GM12865 (cell line): ENCODE measurements around the gene ANO9.

Experiments
- DNase-seq: peaks from one replicate; pipeline ENCODE4 v3.0.0; 2010; ENCODE audit warnings: low read depth
- H3K4me3 ChIP-seq: 2 replicates; pipeline ENCODE4 v1.5.1; 2011; ENCODE audit warnings: mild to moderate bottlenecking, low read depth, low read length, control low read depth
- TF ChIP-seq, protein P1 (sequence below): IDR thresholded peaks from 2 replicates; pipeline ENCODE4 v1.5.1; 2011; ENCODE audit warnings: low read length, control low read depth, low read depth, inconsistent platforms; ENCODE audit not compliant: insufficient read depth; ENCODE audit errors: missing control alignments

Gene ANO9

DNA sequence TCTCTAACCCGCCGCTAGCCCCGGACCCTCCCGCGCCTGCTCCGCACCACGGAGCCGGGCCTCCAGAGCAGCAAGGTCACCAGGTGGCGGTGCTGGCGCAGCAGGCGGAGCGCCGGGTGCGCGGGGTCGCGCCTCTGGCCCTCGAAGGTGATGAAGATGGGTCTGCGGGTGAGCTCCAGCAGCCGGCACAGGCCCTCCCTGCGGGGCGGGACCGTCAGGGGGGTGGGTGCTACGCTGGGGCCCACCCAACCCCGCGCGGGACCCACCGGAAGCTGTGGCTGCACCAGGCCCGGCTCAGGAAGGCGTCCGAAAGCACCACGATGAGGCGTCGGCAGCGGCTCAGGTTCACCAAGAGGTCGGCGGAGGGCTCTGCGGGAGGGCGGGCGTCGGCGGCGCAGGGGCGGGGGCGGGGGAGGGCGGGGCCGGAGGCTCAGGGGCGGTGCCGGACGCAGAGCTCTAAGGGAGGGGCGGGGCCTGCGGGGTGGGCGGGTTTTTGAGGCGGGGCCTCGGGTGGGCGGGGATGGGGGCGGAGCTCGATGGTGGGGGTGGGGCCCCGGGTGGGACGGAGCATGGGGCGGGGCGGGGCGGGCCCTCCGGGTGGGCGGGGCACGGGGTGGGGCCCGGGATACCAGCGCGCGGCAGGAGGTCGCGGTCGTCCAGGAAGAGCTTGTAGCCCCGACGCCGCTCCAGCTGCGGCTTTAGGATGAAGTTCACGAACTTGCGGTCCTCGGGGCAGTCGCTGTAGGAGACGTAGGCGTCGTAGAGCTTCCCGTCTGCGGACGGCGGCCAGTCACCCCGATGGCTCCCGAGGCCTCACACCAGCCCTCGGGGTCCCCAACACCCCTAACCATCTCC is 34.8 kb downstream of the ANO9 start:
- TF ChIP-seq, protein P1, sequence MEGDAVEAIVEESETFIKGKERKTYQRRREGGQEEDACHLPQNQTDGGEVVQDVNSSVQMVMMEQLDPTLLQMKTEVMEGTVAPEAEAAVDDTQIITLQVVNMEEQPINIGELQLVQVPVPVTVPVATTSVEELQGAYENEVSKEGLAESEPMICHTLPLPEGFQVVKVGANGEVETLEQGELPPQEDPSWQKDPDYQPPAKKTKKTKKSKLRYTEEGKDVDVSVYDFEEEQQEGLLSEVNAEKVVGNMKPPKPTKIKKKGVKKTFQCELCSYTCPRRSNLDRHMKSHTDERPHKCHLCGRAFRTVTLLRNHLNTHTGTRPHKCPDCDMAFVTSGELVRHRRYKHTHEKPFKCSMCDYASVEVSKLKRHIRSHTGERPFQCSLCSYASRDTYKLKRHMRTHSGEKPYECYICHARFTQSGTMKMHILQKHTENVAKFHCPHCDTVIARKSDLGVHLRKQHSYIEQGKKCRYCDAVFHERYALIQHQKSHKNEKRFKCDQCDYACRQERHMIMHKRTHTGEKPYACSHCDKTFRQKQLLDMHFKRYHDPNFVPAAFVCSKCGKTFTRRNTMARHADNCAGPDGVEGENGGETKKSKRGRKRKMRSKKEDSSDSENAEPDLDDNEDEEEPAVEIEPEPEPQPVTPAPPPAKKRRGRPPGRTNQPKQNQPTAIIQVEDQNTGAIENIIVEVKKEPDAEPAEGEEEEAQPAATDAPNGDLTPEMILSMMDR = peak; percentile 25

DNA sequence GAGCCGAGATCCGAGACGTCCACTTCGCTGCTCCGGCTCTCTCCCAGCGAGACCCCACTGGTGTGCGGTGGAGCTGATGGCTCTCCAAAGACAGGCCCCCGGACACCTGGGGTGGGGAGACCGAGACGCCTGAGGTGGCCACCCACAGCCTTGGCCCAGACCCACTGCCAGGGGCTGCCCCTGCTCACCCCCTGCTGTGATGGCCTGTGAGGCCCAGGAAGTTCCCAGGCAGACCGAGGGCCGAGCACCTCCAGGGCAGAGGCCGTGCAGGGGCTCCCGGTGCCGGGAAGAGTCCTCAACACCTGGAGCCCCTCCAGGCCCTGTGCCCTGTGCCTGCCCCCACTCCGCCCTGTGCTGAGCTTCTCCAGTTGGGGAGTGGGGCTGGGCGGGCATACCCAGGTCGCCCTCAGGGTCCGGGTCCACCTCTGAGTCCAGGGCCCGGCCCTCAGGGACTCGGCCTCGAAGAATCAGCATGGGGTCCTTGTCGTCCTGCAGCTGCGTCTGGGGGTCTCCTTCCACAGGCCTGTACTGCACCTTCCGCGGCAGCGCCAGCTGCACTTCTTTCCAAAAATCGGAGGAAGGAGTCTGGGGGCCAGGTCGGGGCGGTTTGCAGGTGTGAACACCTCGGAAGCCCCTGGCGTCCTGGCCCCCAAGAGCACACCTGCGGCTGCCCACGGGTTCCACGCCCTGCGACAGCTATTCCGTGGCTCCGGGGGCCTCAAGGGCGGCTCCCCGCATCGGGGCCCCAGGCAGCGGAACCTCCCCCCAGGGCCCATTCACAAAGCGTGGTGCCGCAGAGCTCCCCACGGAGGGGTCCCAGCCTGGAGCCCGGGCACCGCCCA is 35.6 kb downstream of the ANO9 start:
- DNase-seq = no peak
- TF ChIP-seq, protein P1 = no peak
- H3K4me3 ChIP-seq = peak overlapping the region; percentile 62

More for the DNA sequence above, 34.8 kb downstream of the ANO9 start:
- peak; percentile 97 for DNase-seq
- H3K4me3 ChIP-seq = peak overlapping the region; percentile 62

DNA sequence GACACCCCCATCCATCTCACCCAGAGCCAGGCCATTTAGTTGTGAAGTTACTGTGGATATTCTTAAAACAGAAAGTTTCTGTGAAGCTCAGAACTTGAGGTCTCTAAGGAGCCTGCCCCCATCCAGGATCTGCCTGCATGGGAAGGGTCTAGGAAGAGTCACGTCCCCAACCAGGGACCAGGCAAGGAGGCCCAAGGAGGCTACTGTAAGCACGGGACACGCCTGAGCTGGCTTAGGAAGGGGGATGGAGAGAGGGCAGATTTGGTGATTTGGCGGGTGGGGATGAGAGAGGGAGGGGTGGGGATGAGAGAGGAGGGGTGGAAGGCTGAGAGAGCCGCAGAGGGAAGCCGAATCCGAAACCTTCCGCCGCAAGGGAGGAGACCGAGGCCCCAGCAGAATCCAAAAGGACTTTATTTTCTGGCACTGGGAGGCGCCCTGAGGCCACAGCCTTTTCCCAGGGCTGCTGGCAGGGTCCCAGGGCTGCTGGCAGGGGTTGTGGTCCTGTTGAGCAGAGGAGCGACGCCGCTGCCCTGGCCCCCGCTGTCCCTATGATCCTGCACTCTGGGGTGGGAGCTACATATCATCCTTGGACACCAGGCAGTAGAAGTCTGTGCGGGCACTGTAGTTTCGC is 36.4 kb downstream of the ANO9 start:
- no peak for DNase-seq
- no peak overlapping the region for H3K4me3 ChIP-seq
- TF ChIP-seq, protein P1 = no peak

DNA sequence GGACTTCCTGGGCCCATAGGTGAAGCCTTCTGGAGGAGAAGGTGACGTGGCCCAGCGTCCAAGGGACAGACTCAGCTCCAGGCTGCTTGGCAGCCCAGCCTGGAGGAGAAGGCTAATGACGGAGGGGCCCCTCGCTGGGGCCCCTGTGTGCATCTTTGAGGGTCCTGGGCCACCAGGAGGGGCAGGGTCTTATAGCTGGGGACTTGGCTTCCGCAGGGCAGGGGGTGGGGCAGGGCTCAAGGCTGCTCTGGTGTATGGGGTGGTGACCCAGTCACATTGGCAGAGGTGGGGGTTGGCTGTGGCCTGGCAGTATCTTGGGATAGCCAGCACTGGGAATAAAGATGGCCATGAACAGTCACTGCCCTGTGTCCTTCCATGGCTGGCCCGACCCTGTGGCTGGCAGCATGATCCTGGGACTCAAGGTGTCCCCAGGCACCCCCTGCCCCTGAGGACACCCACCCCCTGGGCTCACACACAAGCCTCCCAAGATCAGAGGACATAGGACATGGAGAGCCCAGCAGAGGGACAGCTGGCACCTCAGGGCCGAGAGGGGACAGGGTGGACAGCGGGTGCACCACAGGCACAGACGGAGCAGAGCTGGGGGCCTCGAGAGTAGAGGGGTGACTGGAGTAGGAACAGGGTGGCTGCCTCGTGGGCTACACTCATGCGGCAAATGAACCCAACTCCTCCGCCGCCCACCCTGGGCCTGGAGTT is 37.1 kb downstream of the ANO9 start:
- TF ChIP-seq, protein P1 = no peak
- DNase-seq = no peak

DNA sequence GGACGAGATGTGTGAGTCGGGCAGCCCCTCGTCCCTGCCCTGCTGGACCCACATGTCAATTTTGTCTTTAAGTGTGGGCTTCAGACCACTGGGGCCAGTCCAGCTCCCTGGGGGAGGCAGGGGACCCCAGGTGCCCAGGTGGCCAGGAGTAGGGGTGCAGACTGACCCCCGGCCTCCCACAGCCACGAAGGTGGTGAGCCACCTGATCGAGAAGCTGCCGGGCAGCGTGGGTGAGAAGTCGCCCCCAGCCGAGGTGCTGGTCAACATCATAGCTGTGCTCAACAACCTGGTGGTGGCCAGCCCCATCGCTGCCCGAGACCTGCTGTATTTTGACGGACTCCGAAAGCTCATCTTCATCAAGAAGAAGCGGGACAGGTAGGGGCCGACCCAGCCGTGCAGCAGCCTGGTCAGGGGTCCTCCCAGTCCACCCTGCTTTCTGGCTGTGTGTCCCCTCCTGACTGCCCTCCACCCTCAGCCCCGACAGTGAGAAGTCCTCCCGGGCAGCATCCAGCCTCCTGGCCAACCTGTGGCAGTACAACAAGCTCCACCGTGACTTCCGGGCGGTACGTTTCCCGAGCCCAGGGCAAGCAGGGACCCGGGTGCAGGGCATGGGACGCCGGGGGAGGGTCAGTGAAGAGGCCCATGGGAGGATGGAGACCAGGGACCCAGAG is 37.9 kb downstream of the ANO9 start:
- DNase-seq = no peak
- no peak overlapping the region for H3K4me3 ChIP-seq
- TF ChIP-seq, protein P1 = no peak

More for the DNA sequence above, 37.1 kb downstream of the ANO9 start:
- no peak overlapping the region for H3K4me3 ChIP-seq
